T-helper 2 cell (primary cell): ENCODE measurements around the gene MBD3L2.
"Not testable (repeated sequence)": the region's sequence is repeated elsewhere in the genome, so short reads cannot be mapped to it uniquely, and the experiment has no call there.

Experiments
- DNase-seq, 5 experiments: peaks; one replicate each; pipeline versions ENCODE4 v3.0.0 to v3.0.0-alpha.2; 2012 to 2022

Gene MBD3L2

DNA sequence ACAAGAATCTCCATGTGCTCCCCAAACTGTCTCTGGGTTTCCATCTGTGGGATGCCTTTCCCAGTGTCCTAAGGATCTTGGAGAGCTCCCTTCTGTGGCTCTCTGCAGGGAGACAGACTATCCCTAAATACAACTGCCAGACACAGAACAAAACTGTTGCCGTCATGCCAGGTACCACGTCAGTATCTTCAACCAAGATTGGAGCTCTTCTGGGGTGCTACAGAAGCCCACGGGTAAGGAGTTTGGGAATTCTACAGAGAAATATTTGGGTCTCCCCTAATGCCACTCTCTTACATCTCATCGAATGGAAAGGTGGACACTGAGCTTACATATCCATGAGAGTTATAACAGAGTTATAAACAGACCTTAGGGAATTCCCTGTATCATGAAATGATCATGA is 14.2 kb downstream of the MBD3L2 start:
- DNase-seq, result no peak

GRCh38 chr19:7063764-7064418 is 14.8 kb downstream of the MBD3L2 start:
- peak in 1 of 5 experiments; percentile 9 for DNase-seq

GRCh38 chr19:7067122-7067521 is 18.0 kb downstream of the MBD3L2 start:
- DNase-seq, result not testable (repeated sequence)

DNA sequence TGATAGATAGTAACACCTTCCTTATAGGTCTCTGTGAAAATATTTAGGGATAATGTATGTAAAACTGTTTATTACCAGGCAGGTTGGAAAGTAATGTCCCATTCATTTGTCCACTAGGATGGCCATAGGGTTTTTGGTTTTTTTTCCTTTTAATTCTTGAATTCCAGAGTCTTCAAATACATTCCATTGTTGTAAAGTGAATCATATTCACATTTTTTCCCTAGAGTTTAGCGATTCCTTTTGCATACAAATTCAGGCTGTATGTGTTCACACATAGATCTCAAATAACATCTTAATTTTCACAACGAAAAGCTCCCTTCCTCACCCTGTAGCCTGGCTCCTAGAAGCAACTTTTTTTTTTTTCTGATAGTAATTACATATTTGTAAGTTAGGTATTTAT is 18.6 kb downstream of the MBD3L2 start:
- no peak for DNase-seq

GRCh38 chr19:7068599-7068998 is 19.5 kb downstream of the MBD3L2 start:
- no peak for DNase-seq

DNA sequence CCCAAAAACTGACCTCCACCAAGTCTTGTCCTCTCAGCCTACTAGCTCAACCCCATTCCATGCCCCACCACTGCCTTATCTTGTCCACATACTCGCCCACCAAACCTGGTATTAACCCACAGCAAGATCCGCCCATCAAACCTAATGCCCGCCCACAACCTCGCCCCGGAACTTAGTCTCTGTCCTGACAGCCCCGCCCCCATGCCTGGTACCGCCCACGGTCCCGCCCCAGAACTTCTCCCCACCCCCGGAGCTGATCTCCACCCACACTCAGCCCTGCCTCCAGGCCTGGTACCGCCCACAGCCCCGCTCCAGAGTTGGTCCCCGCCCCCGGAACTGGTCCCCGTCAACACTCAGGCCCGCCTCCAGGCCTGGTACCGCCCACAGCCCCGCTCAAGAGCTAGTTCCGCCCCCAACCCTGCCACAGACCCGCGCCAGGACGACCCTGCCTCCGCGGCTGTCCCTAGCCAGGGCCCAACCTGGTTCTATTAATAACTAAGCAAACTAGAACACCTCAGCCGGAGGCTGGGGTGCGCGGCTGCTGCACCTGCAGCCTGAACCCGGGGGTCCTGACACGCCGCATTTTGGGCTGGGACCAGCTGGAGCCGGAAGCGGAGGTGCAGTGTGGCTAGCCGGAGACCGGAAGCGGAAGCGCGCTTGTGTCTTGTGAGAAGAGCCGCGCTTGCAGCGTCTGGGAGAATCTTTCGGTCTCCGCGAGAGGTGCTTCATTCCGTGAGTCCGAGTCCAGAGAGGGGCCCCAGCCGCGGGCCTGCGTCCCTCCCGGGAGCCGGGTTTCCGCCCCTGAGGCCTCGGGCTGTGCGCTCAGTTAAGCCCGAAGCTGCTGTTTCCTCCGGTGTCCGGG is 20.2 kb downstream of the MBD3L2 start, which contains the start of gene ZNF557:
TSS of gene ZNF557 (plus strand) at position 662 of the 862 bp plus-strand sequence. CDS start 5,372 bp downstream, outside the sequence.
- peak; percentile 91 to 100 (median 98) for DNase-seq

DNA sequence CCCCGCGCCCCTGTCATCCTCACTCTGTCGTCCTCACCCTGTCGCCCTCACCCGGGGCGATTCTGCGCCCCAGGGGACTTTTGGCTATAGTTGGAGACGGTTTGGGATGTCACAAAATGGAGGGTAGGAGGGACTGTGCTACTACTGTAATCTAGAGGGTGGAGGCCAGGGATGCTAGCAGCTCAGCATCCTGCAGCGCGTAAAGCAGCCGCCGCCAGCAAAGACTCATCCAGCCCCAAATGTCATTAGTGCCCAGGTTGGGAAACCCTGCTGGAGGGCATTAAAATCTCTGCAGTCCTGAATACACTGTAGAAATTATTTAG is 20.7 kb downstream of the MBD3L2 start:
- peak in 1 of 5 experiments; percentile 69 for DNase-seq

DNA sequence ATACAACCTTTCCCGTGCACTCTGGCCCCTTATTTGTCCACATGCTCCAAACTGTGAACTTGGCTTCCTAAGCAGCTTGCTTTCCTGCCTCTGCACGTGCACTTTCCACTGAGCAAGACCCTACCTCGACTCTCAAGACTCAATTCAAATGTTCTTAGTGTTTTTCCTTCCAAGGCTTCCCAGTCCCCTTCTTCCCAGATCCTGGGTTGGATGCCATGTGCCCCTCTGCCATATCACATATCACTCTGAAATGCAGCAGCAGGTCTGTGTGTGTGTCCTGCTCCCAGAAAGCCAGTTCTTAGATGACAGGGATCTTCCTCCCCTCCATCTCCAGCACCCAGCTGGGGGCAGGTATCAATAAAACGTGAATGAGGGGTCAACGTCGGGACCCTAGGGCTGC is 23.4 kb downstream of the MBD3L2 start:
- no peak for DNase-seq

GRCh38 chr19:7074705-7075282 is 25.7 kb downstream of the MBD3L2 start:
- no peak for DNase-seq

- DNase-seq, result no peak
These were observed 27.0 kb downstream of the MBD3L2 start for GRCh38 chr19:7076151-7076550.

DNA sequence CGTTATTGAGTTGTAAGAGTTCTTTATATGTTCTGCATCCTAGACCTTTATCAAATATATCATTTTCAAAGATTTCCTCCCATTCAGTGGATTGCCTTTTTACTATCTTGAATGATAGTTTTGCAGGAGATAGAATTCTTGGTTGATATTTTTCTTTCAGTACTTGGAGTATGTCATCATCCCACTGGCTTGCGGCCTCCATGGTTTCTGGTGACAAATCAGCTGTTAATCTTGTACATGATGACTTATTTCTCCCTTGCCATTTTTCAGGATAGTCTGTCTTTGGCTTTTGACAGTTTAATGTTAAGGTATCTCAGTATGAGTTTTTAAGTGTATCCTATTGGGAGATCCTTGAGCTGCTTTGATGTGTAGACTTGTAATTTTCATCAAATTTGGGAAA is 28.9 kb downstream of the MBD3L2 start:
- DNase-seq, result no peak

GRCh38 chr19:7083076-7083956 is 34.2 kb downstream of the MBD3L2 start:
- DNase-seq, result peak in 1 of 5 experiments; percentile 64

GRCh38 chr19:7088999-7089398 is 39.9 kb downstream of the MBD3L2 start:
- no peak for DNase-seq

- DNase-seq, result no peak
These were observed 49.0 kb downstream of the MBD3L2 start for GRCh38 chr19:7098096-7098495.

GRCh38 chr19:7098701-7099596 is 49.8 kb downstream of the MBD3L2 start:
- DNase-seq, result peak; percentile 62 to 93 (median 79)

DNA sequence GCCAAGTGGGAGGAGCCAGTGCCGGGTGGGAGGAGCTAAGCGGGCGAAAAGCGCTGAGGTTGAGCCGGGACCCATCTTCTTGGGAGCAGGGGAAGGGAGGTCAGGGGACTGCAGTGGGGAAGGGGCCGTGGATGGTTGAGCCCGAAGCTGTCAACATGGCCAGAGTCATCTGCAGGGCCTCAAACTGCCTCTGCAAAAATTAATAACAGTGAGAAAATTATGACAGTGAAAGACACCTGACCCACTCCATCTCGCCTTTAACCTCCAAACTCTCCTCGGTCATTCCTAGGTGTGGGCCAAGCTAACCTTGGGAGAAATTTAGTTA is 50.4 kb downstream of the MBD3L2 start:
- no peak for DNase-seq
